ENCODE data around the gene VTN.
"Not testable (repeated sequence)": the region's sequence is repeated elsewhere in the genome, so short reads cannot be mapped to it uniquely, and the experiment has no call there.

Gene VTN

GRCh38 chr17:28344011-28344410, 26.1 kb downstream of the VTN start:
- TF ChIP-seq CTCF (IDR thresholded peaks at IDR 0.05; ENCODE audit: low read depth, low read length, missing control alignments) = no peak
- DNase-seq (ENCODE audit: low read depth) = no peak
- no peak overlapping the region for H3K4me3 ChIP-seq (ENCODE audit: low read depth, low read length)

GRCh38 chr17:28343491-28343932, 26.6 kb downstream of the VTN start:
- H3K4me3 ChIP-seq (ENCODE audit: low read depth, low read length) = no peak overlapping the region
- TF ChIP-seq CTCF (IDR thresholded peaks at IDR 0.05; ENCODE audit: low read depth, low read length, missing control alignments) = no peak
- no peak for DNase-seq (ENCODE audit: low read depth)

GRCh38 chr17:28342313-28342712, 27.8 kb downstream of the VTN start:
- TF ChIP-seq CTCF (IDR thresholded peaks at IDR 0.05; ENCODE audit: low read depth, low read length, missing control alignments) = no peak
- H3K4me3 ChIP-seq (ENCODE audit: low read depth, low read length) = no peak overlapping the region
- no peak for DNase-seq (ENCODE audit: low read depth)

- DNase-seq (ENCODE audit: low read depth) = no peak
- no peak overlapping the region for H3K4me3 ChIP-seq (ENCODE audit: low read depth, low read length)
- no peak for TF ChIP-seq CTCF (IDR thresholded peaks at IDR 0.05; ENCODE audit: low read depth, low read length, missing control alignments)
These were observed 28.6 kb downstream of the VTN start for GRCh38 chr17:28341516-28341915.

GRCh38 chr17:28340374-28340773, 29.7 kb downstream of the VTN start:
- DNase-seq (ENCODE audit: low read depth) = no peak
- TF ChIP-seq CTCF (IDR thresholded peaks at IDR 0.05; ENCODE audit: low read depth, low read length, missing control alignments) = no peak
- H3K4me3 ChIP-seq (ENCODE audit: low read depth, low read length) = no peak overlapping the region

GRCh38 chr17:28339431-28339830, 30.7 kb downstream of the VTN start:
- TF ChIP-seq CTCF (IDR thresholded peaks at IDR 0.05; ENCODE audit: low read depth, low read length, missing control alignments) = no peak
- no peak overlapping the region for H3K4me3 ChIP-seq (ENCODE audit: low read depth, low read length)
- no peak for DNase-seq (ENCODE audit: low read depth)

GRCh38 chr17:28338769-28339212, 31.3 kb downstream of the VTN start:
- H3K4me3 ChIP-seq (ENCODE audit: low read depth, low read length); DNase-seq (ENCODE audit: low read depth): not testable (repeated sequence)
